CD4-positive, alpha-beta T cell treated with Interleukin-21 for 1 hour (primary cell): Measurements from ENCODE around the gene PRKCA.
"Not testable (repeated sequence)": the region's sequence is repeated elsewhere in the genome, so short reads cannot be mapped to it uniquely, and the experiment has no call there.

Experiments
- DNase-seq: peaks from one replicate; pipeline ENCODE4 v3.0.0-alpha.2; 2020

Gene PRKCA

GRCh38 chr17:66301864-66302741 lies at the start of gene PRKCA:
TSS of gene PRKCA (plus strand) at chr17:66302613.
- DNase-seq = peak; percentile 76

GRCh38 chr17:66253458-66253857 lies 49.0 kb upstream of the PRKCA start:
- DNase-seq = not testable (repeated sequence)

- peak; percentile 80 for DNase-seq
Measured at GRCh38 chr17:66255112-66255511, 47.3 kb upstream of the PRKCA start.

GRCh38 chr17:66255527-66255971 lies 46.9 kb upstream of the PRKCA start:
- peak; percentile 7 for DNase-seq

- DNase-seq = no peak
Measured at GRCh38 chr17:66260275-66260674, 42.1 kb upstream of the PRKCA start.

- DNase-seq = no peak
Measured at GRCh38 chr17:66260688-66261087, 41.7 kb upstream of the PRKCA start.

GRCh38 chr17:66262767-66263166 lies 39.6 kb upstream of the PRKCA start:
- DNase-seq = no peak

GRCh38 chr17:66264696-66265095 lies 37.7 kb upstream of the PRKCA start:
- DNase-seq = no peak

GRCh38 chr17:66268247-66268927 lies 34.0 kb upstream of the PRKCA start:
- no peak for DNase-seq

GRCh38 chr17:66270106-66270505 lies 32.3 kb upstream of the PRKCA start:
- DNase-seq = no peak

- no peak for DNase-seq
Measured at GRCh38 chr17:66271512-66271911, 30.9 kb upstream of the PRKCA start.

- no peak for DNase-seq
Measured at GRCh38 chr17:66272811-66273585, 29.4 kb upstream of the PRKCA start.

- no peak for DNase-seq
Measured at GRCh38 chr17:66273586-66273848, 28.9 kb upstream of the PRKCA start.

GRCh38 chr17:66275651-66276050 lies 26.8 kb upstream of the PRKCA start:
- DNase-seq = no peak

GRCh38 chr17:66276328-66276937 lies 26.0 kb upstream of the PRKCA start:
- no peak for DNase-seq

- DNase-seq = no peak
Measured at GRCh38 chr17:66277191-66277590, 25.2 kb upstream of the PRKCA start.

GRCh38 chr17:66281661-66282369 lies 20.6 kb upstream of the PRKCA start:
- DNase-seq = no peak

GRCh38 chr17:66283296-66283934 lies 19.0 kb upstream of the PRKCA start:
- no peak for DNase-seq

- no peak for DNase-seq
Measured at GRCh38 chr17:66283971-66284370, 18.4 kb upstream of the PRKCA start.

GRCh38 chr17:66285149-66285548 lies 17.3 kb upstream of the PRKCA start:
- no peak for DNase-seq

GRCh38 chr17:66287911-66288310 lies 14.5 kb upstream of the PRKCA start:
- DNase-seq = no peak

GRCh38 chr17:66290101-66290722 lies 12.2 kb upstream of the PRKCA start:
- DNase-seq = no peak
